SHP77 (cell line): ENCODE results near the gene CLK3.
"Not testable (repeated sequence)": the region's sequence is repeated elsewhere in the genome, so short reads cannot be mapped to it uniquely, and the experiment has no call there.

ENCODE experiments used
- DNase-seq, 2 experiments: peaks; one replicate each; lab custom pipeline; 2025; lab: John Stamatoyannopoulos, UW

CLK3 gene

DNA sequence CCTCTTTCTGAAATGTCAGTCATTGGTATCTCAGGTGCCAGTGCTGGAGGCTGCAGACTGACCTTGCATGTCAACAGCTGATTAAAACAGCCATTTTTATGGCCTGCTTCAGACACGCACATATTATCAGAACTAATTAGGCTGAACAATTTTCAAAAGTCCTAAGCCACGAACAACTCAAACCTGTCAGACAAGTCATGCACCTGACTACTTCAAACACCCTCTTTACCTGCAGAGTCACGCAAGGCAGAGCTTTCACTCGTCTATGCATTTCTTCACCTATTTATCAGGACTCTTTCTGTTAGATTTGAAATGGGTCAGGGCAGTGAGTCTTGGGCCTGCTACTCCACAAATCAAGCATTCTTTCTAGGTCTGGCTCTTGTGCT is 26.7 kb downstream of the CLK3 start:
- DNase-seq, result no peak

DNA sequence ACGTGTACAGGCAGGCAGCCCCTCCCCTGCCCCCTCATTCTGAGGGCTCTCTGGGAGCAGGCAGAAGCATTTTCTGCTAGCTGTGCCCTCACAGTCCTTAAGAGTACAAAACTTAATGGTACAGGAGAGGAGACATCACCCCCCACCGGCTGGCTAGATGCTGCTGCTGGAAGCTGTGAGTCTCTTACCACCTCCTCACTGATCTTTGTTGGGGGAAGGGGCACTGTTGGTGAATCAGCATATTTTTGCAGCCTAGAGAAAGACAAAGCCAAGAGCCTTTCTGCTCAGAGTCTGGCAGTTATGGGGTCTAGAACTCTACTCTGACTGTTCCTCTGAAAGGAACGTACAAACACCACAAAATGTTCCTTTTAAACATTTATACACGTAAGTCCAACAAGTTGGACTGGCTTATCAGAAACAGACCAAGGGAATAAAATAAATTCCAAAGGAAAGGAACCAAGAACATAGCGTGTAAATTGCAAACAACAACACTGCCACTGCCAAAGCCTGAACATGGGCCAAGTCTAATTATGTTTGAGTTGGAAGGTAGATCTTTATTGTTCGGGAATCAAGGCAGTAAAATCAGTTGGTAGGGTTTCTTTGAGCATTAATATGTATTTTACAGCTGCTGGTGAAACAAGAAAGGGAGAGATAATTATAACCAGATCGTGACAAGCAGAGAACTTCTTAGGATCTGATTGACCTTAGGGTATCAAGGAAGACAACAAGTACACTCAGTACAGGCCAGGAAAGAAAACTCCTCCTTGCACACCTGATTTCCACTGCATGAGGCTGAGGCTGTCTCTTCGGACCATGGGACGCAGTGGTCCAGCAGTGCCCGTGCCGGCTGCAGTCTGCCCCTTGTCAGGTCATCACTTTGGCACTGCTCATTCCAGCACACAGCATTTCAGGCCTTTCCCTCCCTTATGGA is 27.4 kb downstream of the CLK3 start:
- DNase-seq, result no peak

DNA sequence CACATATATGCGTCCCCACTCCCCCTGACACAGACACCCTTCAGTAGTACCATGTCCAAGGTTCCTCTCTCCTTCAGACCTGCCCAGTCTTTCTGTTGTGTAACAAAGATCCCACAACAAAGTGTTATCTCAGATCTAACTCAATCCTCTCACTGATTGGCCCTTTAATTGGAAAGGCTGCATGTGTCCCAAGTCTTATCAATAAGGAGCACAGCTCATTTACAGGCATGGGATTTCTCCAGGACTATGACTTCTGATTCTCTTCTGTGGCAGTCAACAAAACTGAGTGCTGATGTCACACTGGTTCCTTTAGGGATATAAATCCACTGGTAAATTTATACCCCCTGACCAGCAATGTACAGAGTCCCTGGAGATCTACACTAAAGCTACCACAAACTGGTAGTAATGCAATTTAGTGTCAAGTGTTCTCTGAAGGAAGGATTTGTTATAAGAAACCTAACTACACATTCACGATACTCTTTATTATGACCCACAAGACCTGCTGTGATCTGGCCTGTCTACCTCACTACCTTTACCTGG is 28.1 kb downstream of the CLK3 start:
- no peak for DNase-seq

GRCh38 chr15:74646480-74646879 is 30.8 kb downstream of the CLK3 start:
- no peak for DNase-seq

DNA sequence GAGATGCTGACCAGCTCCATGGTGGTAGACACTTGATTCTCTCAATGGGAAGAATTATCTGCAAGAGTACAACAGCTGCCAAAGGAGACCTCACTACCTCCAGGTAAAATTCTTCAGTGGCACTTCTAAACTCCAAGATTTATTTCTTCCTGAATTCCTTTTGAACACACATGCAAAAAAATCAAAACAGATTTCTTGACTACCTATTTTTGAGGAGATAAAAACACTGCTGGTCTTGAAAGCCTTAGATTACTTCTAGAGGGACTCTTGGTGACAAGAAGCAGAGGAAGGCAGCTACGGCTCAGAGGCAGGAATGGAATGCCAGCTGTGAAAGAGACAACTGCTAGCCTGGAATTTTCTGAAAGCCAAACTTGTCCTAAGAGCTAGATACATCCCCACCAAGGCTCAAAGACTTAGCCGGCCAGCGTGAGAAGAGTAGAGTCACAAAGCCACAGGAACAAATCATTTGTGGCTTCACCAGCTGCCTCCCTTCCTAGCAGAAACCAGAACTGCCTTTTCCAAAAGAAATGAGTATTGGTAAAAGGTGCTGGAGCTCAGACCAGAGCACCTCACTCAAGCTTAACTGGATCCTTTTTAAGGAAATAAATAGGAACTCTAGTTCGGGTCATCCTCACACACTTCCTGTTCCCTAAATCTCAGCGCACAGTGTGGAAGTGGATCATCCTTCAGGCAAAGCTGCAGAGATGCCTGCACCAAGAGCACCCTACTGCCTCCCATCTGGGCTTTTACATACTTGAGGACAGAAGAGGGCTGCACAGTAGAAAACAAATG is 32.6 kb downstream of the CLK3 start:
- DNase-seq, result no peak

DNA sequence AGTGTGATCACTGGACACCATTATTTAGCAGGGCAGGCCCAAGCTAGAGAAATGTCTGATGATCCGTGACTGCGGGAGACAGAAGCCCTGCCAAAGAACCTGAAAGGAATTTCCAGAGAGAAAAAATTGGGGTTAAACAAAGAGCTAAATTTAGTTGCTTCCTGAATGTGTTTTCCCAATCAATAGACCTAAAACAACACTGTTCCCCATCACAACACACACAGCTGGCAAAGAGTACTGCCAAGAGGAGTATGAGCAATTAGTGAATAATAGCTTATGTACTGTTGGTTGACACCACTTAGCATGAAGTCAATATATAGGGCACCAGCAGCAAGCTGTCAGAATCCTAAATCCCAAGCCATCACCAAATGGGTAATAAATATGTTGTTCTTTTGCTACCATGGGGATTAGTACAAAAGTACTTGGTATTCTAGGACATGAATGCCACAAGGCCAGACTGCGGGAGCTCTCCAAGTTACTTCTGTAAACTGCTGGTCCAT is 35.7 kb downstream of the CLK3 start:
- DNase-seq, result no peak

GRCh38 chr15:74653426-74654102 is 37.9 kb downstream of the CLK3 start:
- no peak for DNase-seq

DNA sequence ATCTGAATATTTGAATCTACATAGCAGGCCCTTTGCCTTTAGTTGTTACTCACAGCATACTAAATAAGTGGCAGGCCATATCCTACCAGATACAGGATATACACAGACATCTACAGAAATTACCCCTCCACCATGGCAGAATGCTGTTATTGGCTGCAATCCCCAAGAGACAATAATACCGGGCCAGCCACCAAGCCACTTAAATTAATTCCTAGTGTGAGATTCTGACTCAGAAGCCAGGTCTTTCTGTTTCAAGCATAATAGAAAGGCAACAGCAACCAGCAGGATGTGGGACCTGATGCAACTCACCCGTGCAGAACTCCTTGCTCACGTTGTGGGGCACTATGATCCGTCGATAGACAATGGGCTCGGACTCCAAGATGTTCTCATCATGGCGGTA is 39.8 kb downstream of the CLK3 start:
- DNase-seq, result no peak

- no peak for DNase-seq
These were observed 41.4 kb downstream of the CLK3 start for GRCh38 chr15:74656935-74657535.

DNA sequence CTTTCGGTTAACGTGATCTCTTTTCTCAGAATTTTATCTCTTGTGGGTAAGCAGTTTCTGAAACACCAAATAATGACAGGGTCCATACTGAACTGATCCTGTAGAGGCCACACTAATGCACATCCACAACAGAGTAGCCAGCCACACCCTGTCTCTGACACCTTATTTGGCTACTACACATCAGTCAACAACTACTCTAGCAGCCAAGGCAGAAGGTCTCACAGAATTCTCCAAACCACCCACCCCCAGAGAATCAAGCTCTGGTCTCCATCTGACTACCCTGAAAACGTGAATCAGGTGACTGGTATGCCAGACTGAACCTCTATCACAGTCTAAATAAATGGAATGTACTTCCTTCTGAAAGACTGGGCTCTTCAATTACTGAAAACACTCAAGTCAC is 42.2 kb downstream of the CLK3 start:
- no peak for DNase-seq

DNA sequence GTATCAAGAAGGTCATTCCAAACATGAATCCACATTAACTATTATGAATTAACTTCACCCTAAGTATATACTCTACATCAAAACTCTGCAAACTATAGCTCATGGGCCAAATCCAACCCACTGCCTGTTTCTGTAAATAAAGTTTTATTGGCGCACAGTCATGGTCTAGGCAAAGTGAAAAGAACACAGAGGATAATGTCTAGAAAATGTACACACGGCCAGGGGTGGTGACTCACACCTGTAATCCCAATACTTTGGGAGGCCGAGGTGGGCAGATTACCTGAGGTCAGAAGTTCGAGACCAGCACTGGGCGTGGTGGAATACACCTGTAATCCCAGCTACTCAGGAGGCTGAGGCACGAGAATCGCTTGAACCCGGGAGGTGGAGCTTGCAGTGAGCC is 45.6 kb downstream of the CLK3 start:
- DNase-seq, result not testable (repeated sequence)

- DNase-seq, result no peak
These were observed 46.6 kb downstream of the CLK3 start for GRCh38 chr15:74662064-74662860.

DNA sequence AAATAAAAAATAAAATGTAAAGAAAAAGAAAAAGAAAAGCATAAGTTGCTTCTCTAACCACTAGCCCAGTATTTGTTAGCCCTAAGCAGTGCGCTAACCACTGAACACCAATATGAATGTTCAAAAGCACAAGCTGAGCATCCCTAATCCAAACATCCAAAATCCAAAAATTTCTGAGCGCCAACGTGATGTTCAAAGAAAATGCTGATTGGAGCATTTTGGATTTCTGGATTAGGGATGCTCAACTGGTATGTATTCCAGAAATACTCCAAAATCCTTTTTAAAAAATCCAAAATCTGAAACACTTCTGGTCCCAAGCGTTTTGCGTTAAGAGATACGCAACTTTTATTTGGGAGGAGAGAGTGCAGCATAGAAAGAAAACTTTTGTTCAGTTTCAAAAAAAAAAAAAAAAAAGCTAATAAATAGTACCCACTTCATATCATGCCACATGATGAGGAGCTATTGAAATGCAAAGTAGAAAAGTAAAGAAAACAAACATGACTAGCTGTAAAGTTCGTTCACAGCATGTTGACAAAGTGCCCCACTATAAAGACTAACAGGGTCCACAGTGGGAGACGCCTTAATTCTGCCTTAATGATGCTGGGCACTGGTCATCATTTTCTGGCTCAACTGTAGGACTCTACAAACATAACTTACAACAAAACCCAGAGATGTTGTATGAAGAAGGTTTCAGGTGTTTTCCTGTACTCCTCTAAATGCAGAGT is 47.8 kb downstream of the CLK3 start:
- no peak for DNase-seq

DNA sequence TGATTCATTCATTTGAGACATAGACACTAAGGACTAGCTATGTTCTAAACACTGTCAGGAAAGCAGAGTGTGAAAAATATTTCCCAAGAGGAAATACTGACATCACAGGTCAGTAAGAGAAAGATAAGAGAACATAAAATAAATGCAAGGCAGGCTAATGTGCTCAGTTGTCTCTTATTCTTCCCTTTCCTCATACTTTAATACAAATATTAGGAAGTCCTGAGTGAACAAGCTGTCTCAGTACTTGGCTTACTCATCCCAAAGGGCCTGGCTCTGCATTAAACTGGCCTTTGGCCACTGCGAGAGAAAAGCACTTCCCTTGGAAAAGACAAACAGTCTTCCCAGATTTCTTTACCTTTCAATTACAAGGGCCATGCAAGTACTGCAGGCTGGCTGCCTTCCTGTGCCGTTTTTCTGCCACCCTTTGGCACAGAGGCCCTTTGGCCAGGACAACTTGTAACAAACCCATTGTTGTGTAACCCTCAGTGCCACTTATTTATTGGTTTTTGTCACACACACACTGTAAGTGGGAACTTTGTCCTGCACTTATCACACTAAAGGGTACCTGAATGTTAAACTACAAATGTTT is 48.5 kb downstream of the CLK3 start:
- no peak for DNase-seq

DNA sequence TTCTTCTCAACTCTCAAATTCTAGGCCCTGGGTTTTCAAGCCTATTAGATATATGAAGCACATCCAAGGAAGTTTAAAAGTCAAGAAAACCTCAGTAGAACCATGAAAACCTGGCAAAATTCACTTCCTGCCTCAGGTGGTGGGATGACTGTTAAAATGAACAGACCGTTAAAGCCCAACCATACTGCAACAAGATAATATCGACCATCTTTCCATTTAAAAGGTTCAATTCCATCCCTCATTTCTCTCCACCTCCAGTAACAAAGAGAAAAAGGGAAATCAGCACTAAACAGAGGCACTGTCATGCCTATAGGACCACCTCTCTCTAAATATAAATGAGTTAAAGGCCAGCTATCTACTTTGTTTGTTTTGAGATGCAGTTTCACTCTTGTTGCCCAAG is 49.0 kb downstream of the CLK3 start:
- no peak for DNase-seq

DNA sequence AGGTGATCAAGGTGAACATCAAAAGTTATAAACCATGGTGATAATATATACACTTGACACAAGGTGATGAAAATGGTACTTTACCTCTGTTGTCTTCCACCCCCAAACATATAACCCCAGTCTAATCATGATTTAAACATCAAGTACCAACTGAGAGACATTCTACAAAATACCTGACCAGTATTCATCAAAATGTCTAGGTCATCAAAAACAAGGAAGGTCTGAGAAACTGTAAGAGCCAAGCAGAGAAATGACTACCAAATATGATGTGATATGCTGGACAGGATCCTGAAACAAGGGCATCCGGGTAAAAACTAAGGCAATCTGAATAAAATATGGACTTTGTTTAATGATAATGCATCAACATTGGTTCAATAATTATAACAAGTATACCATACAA is 52.3 kb downstream of the CLK3 start:
- no peak for DNase-seq

GRCh38 chr15:74669627-74670026 is 54.0 kb downstream of the CLK3 start:
- DNase-seq, result no peak

DNA sequence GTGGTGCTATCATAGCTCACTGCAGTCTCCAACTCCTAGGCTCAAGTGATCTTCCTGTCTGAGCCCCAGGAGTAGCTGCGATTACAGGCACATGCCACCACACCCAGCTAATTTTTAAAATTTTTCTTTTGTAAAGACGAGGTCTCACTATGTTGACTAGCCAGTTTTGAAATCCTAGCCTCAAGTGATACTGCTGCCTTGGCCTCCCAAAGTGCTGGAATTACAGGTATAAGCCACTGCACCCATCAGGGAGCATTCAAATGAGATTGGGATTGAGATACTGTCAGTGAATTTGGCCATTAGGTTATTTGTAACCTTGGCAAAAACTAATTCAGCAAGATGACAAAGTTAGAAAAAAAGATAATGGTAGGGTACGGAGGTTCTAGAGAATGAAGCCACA is 58.5 kb downstream of the CLK3 start:
- DNase-seq, result no peak

- no peak for DNase-seq
These were observed 61.2 kb downstream of the CLK3 start for GRCh38 chr15:74676801-74677200.
